GM12878 (cell line): Measurements from ENCODE around the gene USP46. TPM values are rescaled to one million over a fixed set of nuclear protein-coding genes. Genes with fewer than 3 reads are reported as not detected.

Experiments used
- ATAC-seq: fragments of 200-7000 bp; cut with Tn5 transposase; 3 replicates; pipeline ENCODE4 v1.9.1; 2020; ENCODE audit warnings: mild to moderate bottlenecking, moderate library complexity
- BruUV-seq: library from RNA; stranded (reverse); fragments of 400-500 nt; replicated peaks from 2 replicates; lab custom pipeline; 2021; lab: Mats Ljungman, UMichigan
- CTCF ChIA-PET: fragments of 300-600 bp; sonication (Branson Sonifier 250); formaldehyde crosslinking; extraction: SDS; loops from one replicate; lab custom pipeline; 2021; ENCODE audit warnings: inconsistent platforms; lab: Yijun Ruan, JAX
- POLR2A ChIA-PET: fragments of 350-600 bp; formaldehyde crosslinking; extraction: SDS; loops from one replicate; lab custom pipeline; 2021; ENCODE audit warnings: inconsistent platforms; lab: Charles Lee
- RAD21 ChIA-PET: fragments of 300-600 bp; sonication (Branson Sonifier 250); formaldehyde crosslinking; loops from one replicate; lab custom pipeline; 2023; ENCODE audit warnings: antibody characterized with exemption; ENCODE audit not compliant: unreplicated experiment; lab: Charles Lee
- SMC1A ChIA-PET: fragments of 300-600 bp; sonication (Branson Sonifier 250); formaldehyde crosslinking; loops from one replicate; lab custom pipeline; 2023; ENCODE audit not compliant: unreplicated experiment, uncharacterized antibody; lab: Charles Lee
- DNase-seq: peaks from one replicate; pipeline ENCODE4 v3.0.0-alpha.2; 2011; ENCODE audit warnings: low read depth, low spot score
- FAIRE-seq: peaks from 3 replicates; lab custom pipeline; 2011; peaks lifted over from hg19 to GRCh38; lab: Jason Lieb, UNC
- H2AFZ ChIP-seq: 2 replicates; pipeline ENCODE4 v1.6.0; 2011; ENCODE audit warnings: low read depth, low read length, control low read depth; ENCODE audit not compliant: control insufficient read depth
- H3K27ac ChIP-seq: 2 replicates; pipeline ENCODE4 v1.5.1; 2011; ENCODE audit warnings: control low read depth; ENCODE audit not compliant: control insufficient read depth, insufficient read depth
- H3K27me3 ChIP-seq, 2 experiments: replicated peaks in 1 of 2; 2 replicates each; pipeline versions ENCODE4 v1.6.0 to v1.6.1; 2011; ENCODE audit warnings: low read length in 1 of 2; ENCODE audit not compliant: control insufficient read depth in 2 of 2, insufficient read depth in 2 of 2
- H3K36me3 ChIP-seq, 2 experiments: 2 replicates each; pipeline ENCODE4 v1.5.1; 2011; ENCODE audit warnings: low read length in 1 of 2; ENCODE audit not compliant: control insufficient read depth in 2 of 2, insufficient read depth in 2 of 2
- H3K4me1 ChIP-seq: 2 replicates; pipeline ENCODE4 v1.6.1; 2011; ENCODE audit warnings: mild to moderate bottlenecking, low read length, moderate library complexity, mixed read lengths; ENCODE audit not compliant: control insufficient read depth, insufficient read depth
- H3K4me2 ChIP-seq: 2 replicates; pipeline ENCODE4 v1.6.0; 2011; ENCODE audit warnings: control low read depth; ENCODE audit not compliant: control insufficient read depth, insufficient read depth
- H3K4me3 ChIP-seq: fragments of 200-600 bp; sonication (generic); 2 replicates; pipeline ENCODE4 v1.5.1; 2016
- H3K79me2 ChIP-seq: 2 replicates; pipeline ENCODE4 v1.6.0; 2011; ENCODE audit warnings: low read length; ENCODE audit not compliant: control insufficient read depth, insufficient read depth
- H3K9ac ChIP-seq: 2 replicates; pipeline ENCODE4 v1.8.0; 2011; ENCODE audit warnings: low read length, control low read depth, mixed read lengths; ENCODE audit not compliant: control insufficient read depth, insufficient read depth
- H3K9me3 ChIP-seq: replicated peaks from 3 replicates; pipeline ENCODE4 v1.5.1; 2011; ENCODE audit warnings: mild to moderate bottlenecking, low read length; ENCODE audit not compliant: control insufficient read depth, insufficient read depth
- H4K20me1 ChIP-seq: 2 replicates; pipeline ENCODE4 v1.6.0; 2011; ENCODE audit not compliant: control insufficient read depth, insufficient read depth
- ETV6 ChIP-seq, 2 experiments: fragments of 450-650 bp in 1 of 2; IDR thresholded peaks in 1 of 2; conservative IDR thresholded peaks in 1 of 2; 2 replicates each; pipeline ENCODE4 v1.6.1; 2014; ENCODE audit warnings: antibody characterized with exemption in 1 of 2, borderline replicate concordance in 1 of 2, low read depth in 1 of 2, mild to moderate bottlenecking in 1 of 2, moderate library complexity in 1 of 2
- MXI1 ChIP-seq: fragments of 150-350 bp; IDR thresholded peaks from 2 replicates; pipeline ENCODE4 v1.6.1; 2011; ENCODE audit warnings: low read depth, mild to moderate bottlenecking, inconsistent platforms, low read length, improper control_type of control experiment
- ZNF207 ChIP-seq: fragments of 450-650 bp; IDR thresholded peaks from 2 replicates; pipeline ENCODE4 v1.6.1; 2014; ENCODE audit warnings: antibody characterized with exemption, mild to moderate bottlenecking, borderline replicate concordance
- WGBS: methylation state at CpG from one replicate; pipeline ENCODE4 v1.1.6; 2016; ENCODE audit warnings: low lambda C conversion rate; ENCODE audit not compliant: insufficient replicate concordance, insufficient coverage; ENCODE audit errors: missing lambda C conversion rate; 5-methylcytosine and 5-hydroxymethylcytosine counted together
- in situ Hi-C: fragments of 300-500 bp; cut with MboI; formaldehyde crosslinking; loops from 9 replicates; pipeline ENCODE4 v1.14.3; 2018; ENCODE audit warnings: mixed read lengths
- intact Hi-C: fragments of 100-400 bp; cut with micrococcal nuclease; formaldehyde crosslinking; loops from one replicate; pipeline ENCODE4 v1.14.2; 2022; ENCODE audit not compliant: unreplicated experiment
- polyA plus RNA-seq, 11 experiments: library from polyadenylated mRNA; depleted of rRNA in 4 of 11; unstranded in 6 of 11; stranded (reverse) in 5 of 11; fragments of >200 nt; fragmentation: Nextera tagmentation in 4 of 11; fragmentation: Illumina TruSeq in 1 of 11; extraction: Ambion mirVana in 4 of 11; extraction: Trizol in 1 of 11; gene quantifications; 1 replicate in 1 of 11; 2 replicates in 10 of 11; pipeline versions ENCODE4 v1.2.1 to v1.2.3, GENCODE V29; 2011 to 2016; ENCODE audit warnings: inconsistent platforms in 2 of 11, missing spikeins in 2 of 11, low read depth in 1 of 11
- total RNA-seq, 4 experiments: library from RNA; depleted of rRNA in 3 of 4; stranded (reverse); fragments of >200 nt in 3 of 4; fragmentation: Illumina TruSeq in 1 of 4; extraction: Trizol in 1 of 4; gene quantifications; 2 replicates each; pipeline versions ENCODE4 v1.2.1 to v1.2.3, GENCODE V29; 2013 to 2021
- TF ChIP-seq, protein P1 (sequence below): IDR thresholded peaks from 2 replicates; pipeline ENCODE4 v1.6.1; 2012; ENCODE audit warnings: low read depth, low read length, improper control_type of control experiment
- TF ChIP-seq, protein P2 (sequence below): fragments of 450-650 bp; IDR thresholded peaks from 2 replicates; pipeline ENCODE4 v1.6.1; 2017; ENCODE audit warnings: mild to moderate bottlenecking, moderate library complexity

The USP46 gene
- total and polyA plus RNA-seq, 10 of the 15 experiments (the other 5 are each of a cell fraction or from before 2014, with no cell fraction given): 5.3 to 20.1 (median 12.0) TPM

- FAIRE-seq (no peak), DNase-seq (no peak), ATAC-seq (no peak)
- H3K4me2 ChIP-seq: no peak overlapping the region
- no peaks in the 10 kb centered on the region for H3K36me3 ChIP-seq
- H3K27me3 ChIP-seq: no peaks in the 10 kb centered on the region
- WGBS: 26% methylated on average over 5 of the region's 5 CpGs
- BruUV-seq: no TSS peak
- intact Hi-C loops: no loop called here
- ChIA-PET CTCF (interaction anchor here (1.0 kb wide), 1 partner anchor 9 kb away, joined by 7 read pairs; no protein-coding TSS in a partner anchor), POLR2A (no interaction called here), RAD21 (no interaction called here), SMC1A (interaction anchor here (1.1 to 1.7 kb wide), 2 partner anchors 37 to 110 kb away, joined by 3 to 4 read pairs; no protein-coding TSS in a partner anchor)
- no peaks in the 10 kb centered on the region for H3K4me1 ChIP-seq
- H3K79me2 ChIP-seq: no peaks in the 10 kb centered on the region
- H3K9me3 ChIP-seq: no peaks in the 10 kb centered on the region
- no peaks in the 10 kb centered on the region for H4K20me1 ChIP-seq
- TF ChIP-seq ETV6 (conservative IDR thresholded peaks at IDR 0.05 in 1 of 2, IDR thresholded peaks at IDR 0.05 in 1 of 2; ENCODE audit: borderline replicate concordance in 1 of 2, low read depth in 1 of 2) (no peak), ZNF207 (no peak), MXI1 (no peak)
- TF ChIP-seq, protein P1, sequence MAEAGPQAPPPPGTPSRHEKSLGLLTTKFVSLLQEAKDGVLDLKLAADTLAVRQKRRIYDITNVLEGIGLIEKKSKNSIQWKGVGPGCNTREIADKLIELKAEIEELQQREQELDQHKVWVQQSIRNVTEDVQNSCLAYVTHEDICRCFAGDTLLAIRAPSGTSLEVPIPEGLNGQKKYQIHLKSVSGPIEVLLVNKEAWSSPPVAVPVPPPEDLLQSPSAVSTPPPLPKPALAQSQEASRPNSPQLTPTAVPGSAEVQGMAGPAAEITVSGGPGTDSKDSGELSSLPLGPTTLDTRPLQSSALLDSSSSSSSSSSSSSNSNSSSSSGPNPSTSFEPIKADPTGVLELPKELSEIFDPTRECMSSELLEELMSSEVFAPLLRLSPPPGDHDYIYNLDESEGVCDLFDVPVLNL: no peak
- TF ChIP-seq, protein P2, sequence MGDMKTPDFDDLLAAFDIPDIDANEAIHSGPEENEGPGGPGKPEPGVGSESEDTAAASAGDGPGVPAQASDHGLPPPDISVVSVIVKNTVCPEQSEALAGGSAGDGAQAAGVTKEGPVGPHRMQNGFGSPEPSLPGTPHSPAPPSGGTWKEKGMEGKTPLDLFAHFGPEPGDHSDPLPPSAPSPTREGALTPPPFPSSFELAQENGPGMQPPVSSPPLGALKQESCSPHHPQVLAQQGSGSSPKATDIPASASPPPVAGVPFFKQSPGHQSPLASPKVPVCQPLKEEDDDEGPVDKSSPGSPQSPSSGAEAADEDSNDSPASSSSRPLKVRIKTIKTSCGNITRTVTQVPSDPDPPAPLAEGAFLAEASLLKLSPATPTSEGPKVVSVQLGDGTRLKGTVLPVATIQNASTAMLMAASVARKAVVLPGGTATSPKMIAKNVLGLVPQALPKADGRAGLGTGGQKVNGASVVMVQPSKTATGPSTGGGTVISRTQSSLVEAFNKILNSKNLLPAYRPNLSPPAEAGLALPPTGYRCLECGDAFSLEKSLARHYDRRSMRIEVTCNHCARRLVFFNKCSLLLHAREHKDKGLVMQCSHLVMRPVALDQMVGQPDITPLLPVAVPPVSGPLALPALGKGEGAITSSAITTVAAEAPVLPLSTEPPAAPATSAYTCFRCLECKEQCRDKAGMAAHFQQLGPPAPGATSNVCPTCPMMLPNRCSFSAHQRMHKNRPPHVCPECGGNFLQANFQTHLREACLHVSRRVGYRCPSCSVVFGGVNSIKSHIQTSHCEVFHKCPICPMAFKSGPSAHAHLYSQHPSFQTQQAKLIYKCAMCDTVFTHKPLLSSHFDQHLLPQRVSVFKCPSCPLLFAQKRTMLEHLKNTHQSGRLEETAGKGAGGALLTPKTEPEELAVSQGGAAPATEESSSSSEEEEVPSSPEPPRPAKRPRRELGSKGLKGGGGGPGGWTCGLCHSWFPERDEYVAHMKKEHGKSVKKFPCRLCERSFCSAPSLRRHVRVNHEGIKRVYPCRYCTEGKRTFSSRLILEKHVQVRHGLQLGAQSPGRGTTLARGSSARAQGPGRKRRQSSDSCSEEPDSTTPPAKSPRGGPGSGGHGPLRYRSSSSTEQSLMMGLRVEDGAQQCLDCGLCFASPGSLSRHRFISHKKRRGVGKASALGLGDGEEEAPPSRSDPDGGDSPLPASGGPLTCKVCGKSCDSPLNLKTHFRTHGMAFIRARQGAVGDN: no peak
- H3K27ac ChIP-seq: no peak overlapping the region
- no peak overlapping the region for H3K9ac ChIP-seq
- H3K4me3 ChIP-seq: no peak overlapping the region
- in situ Hi-C loops: no loop called here
- H2AFZ ChIP-seq: no peak overlapping the region
Observed at GRCh38 chr4:52554612-52555355, 104.3 kb downstream of the USP46 start.
